Measurements from ENCODE around the gene RPL37. TPM values are rescaled to one million over a fixed set of nuclear protein-coding genes. Genes with fewer than 3 reads are reported as not detected.

Gene RPL37
- total RNA-seq, 1 donor from 2014 or later = 942 TPM

DNA sequence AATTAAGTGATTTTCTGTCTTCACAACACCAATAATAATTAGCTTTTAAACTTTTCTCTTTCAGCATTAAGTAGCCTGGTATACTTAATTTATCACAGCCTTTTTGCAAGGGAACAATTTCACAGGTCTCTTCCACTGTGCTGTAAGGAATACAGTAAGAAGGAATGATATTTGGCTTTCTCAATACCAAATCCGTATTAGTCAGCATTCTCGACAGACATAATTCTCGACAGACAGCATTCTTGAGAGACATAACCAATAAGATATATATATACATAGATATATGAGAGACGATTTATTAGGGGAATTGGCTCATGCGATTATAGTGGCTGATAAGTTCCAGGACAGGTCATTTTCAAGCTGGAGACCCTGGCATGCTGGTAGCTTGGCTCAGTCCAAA lies 54.8 kb downstream of the RPL37 start:
- Histone ChIP-seq H3K9me3 (no peaks in the 10 kb centered on the region), H3K4me1 (peaks cover 17% of the 10 kb centered on the region), H3K27ac (no peak overlapping the region), H3K36me3 (peaks cover 23% of the 10 kb centered on the region), H3K27me3 (no peaks in the 10 kb centered on the region), H3K4me3 (no peak overlapping the region)
- DNase-seq (no peak), ATAC-seq (no peak)
- TF ChIP-seq, protein P1, sequence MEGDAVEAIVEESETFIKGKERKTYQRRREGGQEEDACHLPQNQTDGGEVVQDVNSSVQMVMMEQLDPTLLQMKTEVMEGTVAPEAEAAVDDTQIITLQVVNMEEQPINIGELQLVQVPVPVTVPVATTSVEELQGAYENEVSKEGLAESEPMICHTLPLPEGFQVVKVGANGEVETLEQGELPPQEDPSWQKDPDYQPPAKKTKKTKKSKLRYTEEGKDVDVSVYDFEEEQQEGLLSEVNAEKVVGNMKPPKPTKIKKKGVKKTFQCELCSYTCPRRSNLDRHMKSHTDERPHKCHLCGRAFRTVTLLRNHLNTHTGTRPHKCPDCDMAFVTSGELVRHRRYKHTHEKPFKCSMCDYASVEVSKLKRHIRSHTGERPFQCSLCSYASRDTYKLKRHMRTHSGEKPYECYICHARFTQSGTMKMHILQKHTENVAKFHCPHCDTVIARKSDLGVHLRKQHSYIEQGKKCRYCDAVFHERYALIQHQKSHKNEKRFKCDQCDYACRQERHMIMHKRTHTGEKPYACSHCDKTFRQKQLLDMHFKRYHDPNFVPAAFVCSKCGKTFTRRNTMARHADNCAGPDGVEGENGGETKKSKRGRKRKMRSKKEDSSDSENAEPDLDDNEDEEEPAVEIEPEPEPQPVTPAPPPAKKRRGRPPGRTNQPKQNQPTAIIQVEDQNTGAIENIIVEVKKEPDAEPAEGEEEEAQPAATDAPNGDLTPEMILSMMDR (IDR thresholded peaks at IDR 0.05) = no peak
- intact Hi-C loops (cut with DNase I) = no loop called here

DNA sequence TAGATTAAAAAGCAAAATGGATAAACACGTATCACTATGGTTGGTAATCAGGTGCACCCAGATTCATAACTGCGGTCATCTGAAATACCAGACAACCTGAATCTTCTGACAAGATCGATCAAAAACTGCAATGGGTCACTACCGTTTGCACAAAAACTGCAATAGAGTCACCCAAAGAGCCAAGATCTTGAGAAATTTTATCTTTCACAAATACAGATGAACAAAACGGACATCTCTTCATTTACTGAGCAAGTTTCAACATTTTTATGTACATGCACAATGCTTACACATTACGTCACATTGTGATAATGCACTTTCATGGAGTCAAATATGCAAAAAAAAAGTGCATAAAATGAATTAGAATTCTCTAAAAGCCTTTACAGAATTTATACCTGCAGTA lies 55.5 kb downstream of the RPL37 start:
- intact Hi-C loops (cut with DNase I) = no loop called here
- H3K36me3 ChIP-seq = peaks cover 29% of the 10 kb centered on the region

DNA sequence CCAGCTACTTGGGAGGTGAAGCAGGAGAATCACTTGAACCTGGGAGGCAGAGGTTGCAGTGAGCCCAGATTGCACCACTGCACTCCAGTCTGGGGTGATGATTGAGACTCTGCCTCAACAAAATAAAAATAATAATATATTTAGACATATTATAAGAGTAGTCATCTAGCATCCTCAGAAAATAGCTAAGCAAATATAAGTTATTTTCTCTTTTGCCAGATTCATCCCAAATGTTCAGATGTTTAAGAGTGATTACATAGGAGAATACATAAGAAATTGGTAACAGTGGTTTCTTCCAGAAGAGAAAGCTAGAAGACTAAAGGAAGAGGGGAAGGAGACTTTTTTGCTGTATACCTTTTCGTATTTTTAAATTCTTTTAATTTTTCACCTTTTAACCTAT lies 56.9 kb downstream of the RPL37 start:
- Histone ChIP-seq H3K27ac (no peak overlapping the region), H3K9me3 (no peaks in the 10 kb centered on the region), H3K36me3 (peaks cover 41% of the 10 kb centered on the region), H3K4me1 (peaks cover 17% of the 10 kb centered on the region), H3K4me3 (no peak overlapping the region), H3K27me3 (no peaks in the 10 kb centered on the region)
- TF ChIP-seq, protein P1 (IDR thresholded peaks at IDR 0.05) = no peak
- intact Hi-C loops (cut with DNase I) = no loop called here
- no peak for DNase-seq
- ATAC-seq = no peak

More for the DNA sequence above, 55.5 kb downstream of the RPL37 start:
- H3K9me3 ChIP-seq = no peaks in the 10 kb centered on the region
- no peak overlapping the region for H3K4me3 ChIP-seq
- H3K27ac ChIP-seq = no peak overlapping the region
- TF ChIP-seq, protein P1 (IDR thresholded peaks at IDR 0.05) = no peak
- H3K4me1 ChIP-seq = peaks cover 17% of the 10 kb centered on the region
- ATAC-seq = no peak
- DNase-seq = no peak
- H3K27me3 ChIP-seq = no peaks in the 10 kb centered on the region

DNA sequence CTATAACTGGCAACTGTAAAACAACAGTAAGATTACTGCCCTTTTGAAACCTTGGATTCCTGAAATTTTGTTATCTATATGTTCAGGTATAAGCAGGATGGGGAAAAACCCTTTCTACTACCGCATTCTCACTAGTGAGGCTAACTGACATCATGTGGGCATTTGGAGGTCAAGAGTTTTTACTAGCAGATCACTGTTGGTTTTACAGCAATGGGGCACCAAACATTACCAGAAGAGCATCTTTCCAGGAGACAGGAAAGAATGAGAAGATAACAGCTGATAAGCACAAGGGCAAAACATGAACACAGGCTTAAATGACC lies 58.4 kb downstream of the RPL37 start:
- no peaks in the 10 kb centered on the region for H3K27me3 ChIP-seq
- DNase-seq (no peak), ATAC-seq (no peak)
- intact Hi-C loops (cut with DNase I) = no loop called here
- H3K4me3 ChIP-seq = no peak overlapping the region
- H3K9me3 ChIP-seq = no peaks in the 10 kb centered on the region
- H3K36me3 ChIP-seq = peaks cover 48% of the 10 kb centered on the region
- H3K4me1 ChIP-seq = peaks cover 7% of the 10 kb centered on the region
- no peak overlapping the region for H3K27ac ChIP-seq
- TF ChIP-seq, protein P1 (IDR thresholded peaks at IDR 0.05) = no peak

DNA sequence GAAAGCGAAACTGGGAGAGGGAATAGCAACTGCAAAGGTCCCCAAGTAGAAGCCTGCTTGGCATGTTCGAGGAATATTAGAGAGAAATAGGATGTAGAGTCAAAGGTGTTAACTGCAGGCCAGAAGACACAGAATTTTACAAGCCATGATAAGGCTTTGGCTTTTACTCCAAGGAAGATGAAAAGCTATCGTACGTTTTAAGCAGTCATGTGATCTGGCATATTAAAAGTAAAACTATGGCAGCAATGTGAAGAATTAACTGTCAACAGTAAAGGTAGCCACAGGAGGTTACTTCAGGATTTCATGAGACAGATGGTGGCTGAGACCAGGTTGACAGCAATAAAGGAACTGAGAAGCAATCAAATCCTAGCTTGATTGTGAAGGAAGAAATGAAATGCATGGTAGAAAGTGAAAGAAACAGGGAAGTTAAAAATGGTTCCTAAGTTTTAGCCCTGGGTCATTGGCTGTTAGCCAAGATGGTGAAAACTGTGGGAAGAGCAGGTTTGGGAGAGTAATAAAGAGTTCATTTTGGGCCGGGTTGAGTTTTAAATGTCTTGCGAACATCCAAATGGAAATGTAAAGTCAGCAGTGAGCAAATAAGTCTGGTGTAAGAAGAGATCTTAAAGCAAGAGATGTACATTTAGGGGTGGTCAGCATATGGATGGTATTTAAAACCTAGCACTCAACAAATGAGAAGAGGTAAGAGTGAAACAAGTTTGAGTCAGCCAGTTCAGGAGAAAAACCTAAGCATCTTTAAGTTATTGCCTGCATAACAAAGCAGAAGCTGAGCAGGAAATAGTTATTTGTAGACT lies 59.0 kb downstream of the RPL37 start:
- H3K36me3 ChIP-seq = peaks cover 54% of the 10 kb centered on the region

More for the DNA sequence above, 59.0 kb downstream of the RPL37 start:
- Histone ChIP-seq H3K27ac (no peak overlapping the region), H3K4me3 (no peak overlapping the region), H3K9me3 (no peaks in the 10 kb centered on the region), H3K27me3 (no peaks in the 10 kb centered on the region), H3K4me1 (peaks cover 7% of the 10 kb centered on the region)
- DNase-seq (no peak), ATAC-seq (no peak)
- intact Hi-C loops (cut with DNase I) = no loop called here
- TF ChIP-seq, protein P1 (IDR thresholded peaks at IDR 0.05) = no peak

Other genes starting within 250 kb of the RPL37 start
- 31.2 TPM for gene PTGER4, start 155.3 kb downstream of the RPL37 start, total RNA-seq
- gene TTC33, start 79.3 kb downstream of the RPL37 start, total RNA-seq = 16.6 TPM
- gene PRKAA1, start 36.8 kb downstream of the RPL37 start, total RNA-seq = 83.0 TPM
- gene CARD6, start 6.1 kb upstream of the RPL37 start, total RNA-seq = 24.1 TPM
- 302 TPM for gene C7, start 74.3 kb upstream of the RPL37 start, total RNA-seq
- not detected for gene MROH2B, start 236.1 kb upstream of the RPL37 start, total RNA-seq